Neural crest cell (in vitro differentiated cells): Measurements from ENCODE around the gene COL17A1. TPM values are rescaled to one million over a fixed set of nuclear protein-coding genes. Genes with fewer than 3 reads are reported as not detected.
A peak's percentile ranks its signal among the peaks of the same experiment; 100 is the strongest.

Experiments used
- DNase-seq: peaks from one replicate; pipeline ENCODE4 v3.0.0; 2021; ENCODE audit warnings: low read depth, mixed read lengths, low spot score
- H3K27ac Mint-ChIP-seq: one replicate; pipeline ENCODE4 v1.8.0; 2021; ENCODE audit warnings: mild to moderate bottlenecking, mixed read lengths; ENCODE audit not compliant: unreplicated experiment
- H3K27me3 Mint-ChIP-seq: 2 replicates; pipeline ENCODE4 v1.8.0; 2021; ENCODE audit warnings: low read depth, mild to moderate bottlenecking, mixed read lengths
- H3K36me3 Mint-ChIP-seq: 2 replicates; pipeline ENCODE4 v1.8.0; 2021; ENCODE audit warnings: low read depth, mild to moderate bottlenecking, mixed read lengths
- H3K4me1 Mint-ChIP-seq: 2 replicates; pipeline ENCODE4 v1.8.0; 2021; ENCODE audit warnings: mixed read lengths
- H3K4me3 Mint-ChIP-seq: one replicate; pipeline ENCODE4 v1.8.0; 2021; ENCODE audit warnings: mild to moderate bottlenecking, mixed read lengths
- H3K9me3 Mint-ChIP-seq: 2 replicates; pipeline ENCODE4 v1.8.0; 2021; ENCODE audit warnings: mixed read lengths
- long read RNA-seq: library from polyadenylated mRNA; unstranded; transcript quantifications from one replicate; pipeline ENCODE4 v2.0.0, GENCODE V29; 2020
- total RNA-seq: library from RNA; stranded (reverse); gene quantifications from 2 replicates; pipeline ENCODE4 v1.2.1, GENCODE V29; 2021
- TF ChIP-seq, protein P1 (sequence below): fragments of 200-600 bp; sonication (generic); conservative IDR thresholded peaks from 2 replicates; pipeline ENCODE4 v1.5.0; 2021; ENCODE audit warnings: antibody characterized with exemption, mild to moderate bottlenecking

Gene COL17A1
- not detected in 2 replicates for total RNA-seq
- long read RNA-seq, partial matches to known transcripts, result 1 of 1 reads
- long read RNA-seq, other reads (novel, unspliced or antisense), result 0 of 1 reads

DNA sequence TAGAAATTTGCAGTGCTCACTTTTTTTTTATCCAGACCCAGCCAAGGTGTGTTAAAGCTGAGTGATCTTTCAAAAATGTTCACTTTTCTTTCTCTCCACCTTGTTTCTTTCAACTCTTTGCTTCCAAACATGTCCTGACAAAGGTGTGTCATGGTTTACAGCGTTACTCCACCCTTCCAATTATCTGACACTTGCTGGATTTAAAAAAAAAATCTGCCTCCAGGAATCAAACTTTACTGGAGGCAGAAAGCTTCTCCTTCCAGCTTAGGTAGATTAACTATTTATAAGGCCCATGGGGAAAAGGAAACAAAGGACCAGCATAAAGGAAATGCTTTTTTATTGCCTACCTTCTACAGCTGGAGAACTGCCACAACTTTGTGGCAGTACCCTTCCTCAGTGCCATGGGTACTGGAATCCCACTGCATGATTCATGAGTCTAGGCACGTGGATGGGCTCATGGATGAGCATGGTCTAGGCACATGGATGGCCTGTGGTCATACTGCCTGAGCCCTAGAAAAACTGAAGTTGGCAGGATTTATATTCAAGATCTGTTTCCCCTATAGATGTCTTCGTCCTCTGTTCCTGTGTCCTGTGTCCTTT is at the start of gene COL17A1:
COL17A1 (minus strand) TSS at position 80 of the 600 bp plus-strand sequence. CDS start 5,207 bp downstream, outside the sequence.
- TF ChIP-seq, protein P1, sequence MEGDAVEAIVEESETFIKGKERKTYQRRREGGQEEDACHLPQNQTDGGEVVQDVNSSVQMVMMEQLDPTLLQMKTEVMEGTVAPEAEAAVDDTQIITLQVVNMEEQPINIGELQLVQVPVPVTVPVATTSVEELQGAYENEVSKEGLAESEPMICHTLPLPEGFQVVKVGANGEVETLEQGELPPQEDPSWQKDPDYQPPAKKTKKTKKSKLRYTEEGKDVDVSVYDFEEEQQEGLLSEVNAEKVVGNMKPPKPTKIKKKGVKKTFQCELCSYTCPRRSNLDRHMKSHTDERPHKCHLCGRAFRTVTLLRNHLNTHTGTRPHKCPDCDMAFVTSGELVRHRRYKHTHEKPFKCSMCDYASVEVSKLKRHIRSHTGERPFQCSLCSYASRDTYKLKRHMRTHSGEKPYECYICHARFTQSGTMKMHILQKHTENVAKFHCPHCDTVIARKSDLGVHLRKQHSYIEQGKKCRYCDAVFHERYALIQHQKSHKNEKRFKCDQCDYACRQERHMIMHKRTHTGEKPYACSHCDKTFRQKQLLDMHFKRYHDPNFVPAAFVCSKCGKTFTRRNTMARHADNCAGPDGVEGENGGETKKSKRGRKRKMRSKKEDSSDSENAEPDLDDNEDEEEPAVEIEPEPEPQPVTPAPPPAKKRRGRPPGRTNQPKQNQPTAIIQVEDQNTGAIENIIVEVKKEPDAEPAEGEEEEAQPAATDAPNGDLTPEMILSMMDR, result no peak
- Mint-ChIP-seq H3K4me1 (peaks cover under 1% of the 10 kb centered on the region), H3K4me3 (no peak within 1 kb of the TSS), H3K27me3 (peaks cover 2% of the 10 kb centered on the region), H3K9me3 (no peaks in the 10 kb centered on the region), H3K36me3 (no peaks in the 10 kb centered on the region), H3K27ac (no peak within 1 kb of the TSS)
- no peak for DNase-seq

DNA sequence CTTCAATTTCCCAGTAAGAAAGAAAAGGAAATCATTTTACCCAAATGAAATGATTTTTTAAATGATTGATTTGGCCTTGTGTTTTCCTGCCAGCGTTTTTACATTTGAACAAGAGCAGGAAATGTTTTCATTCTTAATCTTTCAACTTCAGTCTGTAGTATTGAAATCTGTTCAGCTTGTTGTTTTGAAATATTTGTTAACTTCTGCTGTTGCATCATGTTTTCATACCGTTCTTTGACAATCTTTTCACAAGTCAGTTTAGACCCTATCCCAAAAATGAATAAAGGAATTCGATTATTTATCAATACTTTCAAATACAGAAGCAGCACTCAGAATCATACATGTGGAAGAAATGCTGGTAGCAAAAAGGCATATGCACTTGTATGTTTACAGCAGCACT is 44.4 kb upstream of the COL17A1 start:
- Mint-ChIP-seq H3K27me3 (no peaks in the 10 kb centered on the region), H3K36me3 (peaks cover 7% of the 10 kb centered on the region), H3K27ac (no peak overlapping the region), H3K9me3 (no peaks in the 10 kb centered on the region), H3K4me1 (peaks cover 3% of the 10 kb centered on the region), H3K4me3 (no peak overlapping the region)
- DNase-seq, result no peak
- TF ChIP-seq, protein P1, result no peak

DNA sequence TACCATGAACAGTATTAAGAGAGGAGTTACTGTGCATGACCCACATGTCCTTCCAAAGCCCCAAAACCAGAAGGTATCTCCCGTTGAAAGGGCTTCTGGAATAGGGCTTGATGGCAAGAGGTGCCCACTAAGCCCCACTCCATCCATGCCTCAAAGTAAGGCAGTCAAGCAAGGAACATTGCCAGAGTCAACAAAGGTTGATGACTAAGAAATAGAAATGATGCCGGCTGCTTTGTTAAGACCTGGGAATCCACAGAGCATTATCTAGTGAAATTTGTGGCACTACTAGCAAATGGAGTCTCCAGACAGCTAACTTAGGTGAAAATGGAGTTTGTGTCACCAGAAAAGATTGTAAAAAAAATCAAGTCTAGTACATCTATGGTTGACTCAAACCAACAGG is 42.5 kb upstream of the COL17A1 start:
- Mint-ChIP-seq H3K4me1 (peaks cover 10% of the 10 kb centered on the region), H3K36me3 (peaks cover 7% of the 10 kb centered on the region), H3K27me3 (no peaks in the 10 kb centered on the region), H3K27ac (no peak overlapping the region), H3K9me3 (no peaks in the 10 kb centered on the region), H3K4me3 (no peak overlapping the region)
- DNase-seq, result no peak
- TF ChIP-seq, protein P1, result no peak

DNA sequence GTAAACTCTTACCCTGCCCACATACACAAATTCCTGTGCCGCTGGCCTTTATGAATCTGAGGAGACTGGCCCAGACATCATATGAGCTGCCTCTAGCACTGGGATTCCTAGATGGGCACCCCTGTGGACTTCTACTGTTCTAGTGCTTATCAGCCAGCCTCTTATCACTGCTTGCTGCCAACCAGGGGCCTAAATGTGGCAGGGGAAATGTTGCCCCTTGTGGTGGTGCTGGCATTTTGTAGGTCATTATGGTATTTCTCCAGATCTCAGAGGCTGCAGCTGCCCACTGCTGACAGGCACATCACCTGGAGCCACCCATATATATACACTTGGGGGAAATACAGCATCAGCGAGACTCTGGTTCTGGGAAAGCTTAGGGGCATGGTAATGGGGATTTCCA is 41.7 kb upstream of the COL17A1 start:
- Mint-ChIP-seq H3K4me3 (peak overlapping the region; percentile 51), H3K9me3 (no peaks in the 10 kb centered on the region), H3K4me1 (peaks cover 18% of the 10 kb centered on the region), H3K27ac (peak overlapping the region; percentile 27), H3K36me3 (peaks cover 7% of the 10 kb centered on the region), H3K27me3 (no peaks in the 10 kb centered on the region)
- DNase-seq, result no peak
- TF ChIP-seq, protein P1, result peak; percentile 40

DNA sequence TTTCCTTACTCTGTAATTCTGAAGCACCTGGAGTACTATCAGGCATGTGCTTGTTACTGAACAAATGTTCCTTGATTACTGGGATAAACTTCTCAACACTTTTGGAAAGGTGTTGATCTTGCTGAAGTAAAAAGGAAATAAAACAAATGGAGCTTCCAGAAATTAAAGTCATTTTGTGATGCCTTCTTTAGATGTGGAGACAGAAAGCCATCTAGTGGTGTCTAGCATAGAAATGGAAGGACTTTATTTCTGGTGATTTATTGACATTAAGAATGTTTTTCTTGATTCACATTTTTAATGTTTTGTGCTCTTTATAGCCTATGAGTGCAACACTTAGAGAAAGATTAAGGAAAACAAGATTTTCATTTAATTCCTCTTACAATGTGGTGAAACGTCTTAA is 37.7 kb upstream of the COL17A1 start:
- H3K36me3 Mint-ChIP-seq, result peaks cover 7% of the 10 kb centered on the region
- TF ChIP-seq, protein P1, result peak; percentile 46
- DNase-seq, result no peak
- no peak overlapping the region for H3K27ac Mint-ChIP-seq
- H3K4me3 Mint-ChIP-seq, result peak overlapping the region; percentile 97
- H3K4me1 Mint-ChIP-seq, result peaks cover 31% of the 10 kb centered on the region
- no peaks in the 10 kb centered on the region for H3K27me3 Mint-ChIP-seq
- H3K9me3 Mint-ChIP-seq, result no peaks in the 10 kb centered on the region
